ENCODE results near the gene NR2F1.

NR2F1 gene

GRCh38 chr5:93583439-93583767 lies 381 bp downstream of the NR2F1 start:
- H3K36me3 ChIP-seq (replicated peaks): no peaks in the 10 kb centered on the region
- DNase-seq (ENCODE audit: low spot score in 2 of 2): no peak
- no peaks in the 10 kb centered on the region for H3K27me3 ChIP-seq (ENCODE audit: low read depth)
- H3K4me3 ChIP-seq: peak overlapping the region; percentile 48
- peaks cover 18% of the 10 kb centered on the region for H3K4me1 ChIP-seq
- in situ Hi-C loops (cut with MboI; ENCODE audit: low sequenced_read_pairs): loop anchor here (5.0 kb wide), 1 partner anchor 309 kb away; no protein-coding TSS in a partner anchor
- no peaks in the 10 kb centered on the region for H3K9me3 ChIP-seq

- peaks cover 3% of the 10 kb centered on the region; the same call in 1 of the 2 replicates for H3K36me3 ChIP-seq (replicated peaks)
- peak overlapping the region; percentile 57 for H3K4me3 ChIP-seq
- no peaks in the 10 kb centered on the region for H3K27me3 ChIP-seq (ENCODE audit: low read depth)
- peaks cover 16% of the 10 kb centered on the region for H3K4me1 ChIP-seq
- no peaks in the 10 kb centered on the region for H3K9me3 ChIP-seq
- peak; percentile 39 to 71 for DNase-seq (ENCODE audit: low spot score in 2 of 2)
- in situ Hi-C loops (cut with MboI; ENCODE audit: low sequenced_read_pairs): loop anchor here (5.0 kb wide), 1 partner anchor 308 kb away; no protein-coding TSS in a partner anchor
Measured at GRCh38 chr5:93583768-93584595, 960 bp downstream of the NR2F1 start.

GRCh38 chr5:93584596-93585040 lies 1.6 kb downstream of the NR2F1 start:
- Histone ChIP-seq H3K4me1 (peaks cover 16% of the 10 kb centered on the region), H3K27me3 (ENCODE audit: low read depth) (no peaks in the 10 kb centered on the region), H3K9me3 (no peaks in the 10 kb centered on the region), H3K4me3 (peak overlapping the region; percentile 57), H3K36me3 (replicated peaks) (peaks cover 4% of the 10 kb centered on the region; the same call in 1 of the 2 replicates)
- DNase-seq (ENCODE audit: low spot score in 2 of 2): peak in 1 of 2 experiments; percentile 29
- in situ Hi-C loops (cut with MboI; ENCODE audit: low sequenced_read_pairs): loop anchor here (5.0 kb wide), 1 partner anchor 308 kb away; no protein-coding TSS in a partner anchor

- in situ Hi-C loops (cut with MboI; ENCODE audit: low sequenced_read_pairs): no loop called here
- no peaks in the 10 kb centered on the region for H3K9me3 ChIP-seq
- no peaks in the 10 kb centered on the region for H3K27me3 ChIP-seq (ENCODE audit: low read depth)
- H3K36me3 ChIP-seq (replicated peaks): peaks cover 4% of the 10 kb centered on the region; the same call in 1 of the 2 replicates
- DNase-seq (ENCODE audit: low spot score in 2 of 2): peak; percentile 34 to 72
- H3K4me1 ChIP-seq: peaks cover 19% of the 10 kb centered on the region
- peak overlapping the region; percentile 57 for H3K4me3 ChIP-seq
Measured at GRCh38 chr5:93585041-93585766, 2.2 kb downstream of the NR2F1 start.

- no peaks in the 10 kb centered on the region for H3K27me3 ChIP-seq (ENCODE audit: low read depth)
- H3K36me3 ChIP-seq (replicated peaks): peaks cover 5% of the 10 kb centered on the region
- peak overlapping the region; percentile 57 for H3K4me3 ChIP-seq
- peak; percentile 35 to 47 for DNase-seq (ENCODE audit: low spot score in 2 of 2)
- H3K4me1 ChIP-seq: peaks cover 19% of the 10 kb centered on the region
- in situ Hi-C loops (cut with MboI; ENCODE audit: low sequenced_read_pairs): no loop called here
- H3K9me3 ChIP-seq: no peaks in the 10 kb centered on the region
Measured at GRCh38 chr5:93585767-93586385, 2.9 kb downstream of the NR2F1 start.

GRCh38 chr5:93586736-93587596 lies 3.9 kb downstream of the NR2F1 start:
- DNase-seq (ENCODE audit: low spot score in 2 of 2): no peak
- Histone ChIP-seq H3K27me3 (ENCODE audit: low read depth) (no peaks in the 10 kb centered on the region), H3K36me3 (replicated peaks) (peaks cover 7% of the 10 kb centered on the region), H3K4me1 (peaks cover 19% of the 10 kb centered on the region), H3K9me3 (no peaks in the 10 kb centered on the region), H3K4me3 (peak overlapping the region; percentile 57)
- in situ Hi-C loops (cut with MboI; ENCODE audit: low sequenced_read_pairs): no loop called here

GRCh38 chr5:93587597-93588351 lies 4.8 kb downstream of the NR2F1 start:
- in situ Hi-C loops (cut with MboI; ENCODE audit: low sequenced_read_pairs): no loop called here
- H3K36me3 ChIP-seq (replicated peaks): peaks cover 7% of the 10 kb centered on the region
- H3K4me1 ChIP-seq: peaks cover 16% of the 10 kb centered on the region
- H3K4me3 ChIP-seq: peak overlapping the region; percentile 57; the same call in 1 of the 2 replicates
- H3K27me3 ChIP-seq (ENCODE audit: low read depth): no peaks in the 10 kb centered on the region
- no peak for DNase-seq (ENCODE audit: low spot score in 2 of 2)
- H3K9me3 ChIP-seq: no peaks in the 10 kb centered on the region

GRCh38 chr5:93588352-93589151 lies 5.5 kb downstream of the NR2F1 start:
- Histone ChIP-seq H3K27me3 (ENCODE audit: low read depth) (no peaks in the 10 kb centered on the region), H3K4me3 (no peak overlapping the region), H3K9me3 (no peaks in the 10 kb centered on the region), H3K36me3 (replicated peaks) (peaks cover 7% of the 10 kb centered on the region), H3K4me1 (peaks cover 15% of the 10 kb centered on the region)
- DNase-seq (ENCODE audit: low spot score in 2 of 2): no peak
- in situ Hi-C loops (cut with MboI; ENCODE audit: low sequenced_read_pairs): no loop called here

- in situ Hi-C loops (cut with MboI; ENCODE audit: low sequenced_read_pairs): no loop called here
- Histone ChIP-seq H3K36me3 (replicated peaks) (peaks cover 11% of the 10 kb centered on the region), H3K4me1 (peaks cover 13% of the 10 kb centered on the region), H3K9me3 (no peaks in the 10 kb centered on the region), H3K4me3 (no peak overlapping the region), H3K27me3 (ENCODE audit: low read depth) (no peaks in the 10 kb centered on the region)
- no peak for DNase-seq (ENCODE audit: low spot score in 2 of 2)
Measured at GRCh38 chr5:93589152-93589828, 6.3 kb downstream of the NR2F1 start.

- Histone ChIP-seq H3K4me1 (peaks cover 13% of the 10 kb centered on the region), H3K27me3 (ENCODE audit: low read depth) (no peaks in the 10 kb centered on the region), H3K9me3 (no peaks in the 10 kb centered on the region), H3K36me3 (replicated peaks) (peaks cover 12% of the 10 kb centered on the region), H3K4me3 (no peak overlapping the region)
- no peak for DNase-seq (ENCODE audit: low spot score in 2 of 2)
- in situ Hi-C loops (cut with MboI; ENCODE audit: low sequenced_read_pairs): loop anchor here (10.0 kb wide), 1 partner anchor 205 kb away; no protein-coding TSS in a partner anchor
Measured at GRCh38 chr5:93589829-93590215, 6.8 kb downstream of the NR2F1 start.

- in situ Hi-C loops (cut with MboI; ENCODE audit: low sequenced_read_pairs): loop anchor here (10.0 kb wide), 1 partner anchor 204 kb away; no protein-coding TSS in a partner anchor
- Histone ChIP-seq H3K9me3 (no peaks in the 10 kb centered on the region), H3K4me3 (no peak overlapping the region), H3K36me3 (replicated peaks) (peaks cover 12% of the 10 kb centered on the region), H3K27me3 (ENCODE audit: low read depth) (no peaks in the 10 kb centered on the region), H3K4me1 (peaks cover 13% of the 10 kb centered on the region)
- DNase-seq (ENCODE audit: low spot score in 2 of 2): no peak
Measured at GRCh38 chr5:93590493-93590892, 7.5 kb downstream of the NR2F1 start.
